ENCODE measurements around the gene DOCK1.

DNA sequence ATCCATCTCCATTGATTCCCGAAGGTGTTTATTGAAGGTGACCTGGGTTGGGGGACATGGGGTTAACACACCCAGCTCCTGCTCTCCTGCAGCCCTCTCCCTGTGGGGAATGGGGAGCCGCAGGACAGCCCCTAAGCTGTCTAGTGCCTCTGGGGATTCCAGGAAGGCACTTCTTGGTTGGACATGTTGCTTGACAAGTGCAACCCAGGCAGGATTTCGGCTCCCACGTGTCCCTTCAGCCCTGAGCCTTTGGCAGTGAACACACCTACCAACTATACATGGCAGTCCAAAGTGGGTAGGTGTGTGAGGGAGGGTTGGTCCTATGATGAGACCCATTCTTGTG lies 43.9 kb downstream of the DOCK1 start:
- TF ChIP-seq, protein P1, sequence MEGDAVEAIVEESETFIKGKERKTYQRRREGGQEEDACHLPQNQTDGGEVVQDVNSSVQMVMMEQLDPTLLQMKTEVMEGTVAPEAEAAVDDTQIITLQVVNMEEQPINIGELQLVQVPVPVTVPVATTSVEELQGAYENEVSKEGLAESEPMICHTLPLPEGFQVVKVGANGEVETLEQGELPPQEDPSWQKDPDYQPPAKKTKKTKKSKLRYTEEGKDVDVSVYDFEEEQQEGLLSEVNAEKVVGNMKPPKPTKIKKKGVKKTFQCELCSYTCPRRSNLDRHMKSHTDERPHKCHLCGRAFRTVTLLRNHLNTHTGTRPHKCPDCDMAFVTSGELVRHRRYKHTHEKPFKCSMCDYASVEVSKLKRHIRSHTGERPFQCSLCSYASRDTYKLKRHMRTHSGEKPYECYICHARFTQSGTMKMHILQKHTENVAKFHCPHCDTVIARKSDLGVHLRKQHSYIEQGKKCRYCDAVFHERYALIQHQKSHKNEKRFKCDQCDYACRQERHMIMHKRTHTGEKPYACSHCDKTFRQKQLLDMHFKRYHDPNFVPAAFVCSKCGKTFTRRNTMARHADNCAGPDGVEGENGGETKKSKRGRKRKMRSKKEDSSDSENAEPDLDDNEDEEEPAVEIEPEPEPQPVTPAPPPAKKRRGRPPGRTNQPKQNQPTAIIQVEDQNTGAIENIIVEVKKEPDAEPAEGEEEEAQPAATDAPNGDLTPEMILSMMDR (IDR thresholded peaks at IDR 0.05 in 4 of 5, conservative IDR thresholded peaks at IDR 0.05 in 1 of 5), result no peak
- no peak for TF ChIP-seq POLR2A (IDR thresholded peaks at IDR 0.05)

Data from gastrocnemius medialis (tissue), 4 donors.